HepG2 (cell line): Measurements from ENCODE around the gene FILIP1. TPM values are rescaled to one million over a fixed set of nuclear protein-coding genes. Genes with fewer than 3 reads are reported as not detected.

Experiments used
- ATAC-seq: fragments of 200-7000 bp; cut with Tn5 transposase; 3 replicates; pipeline ENCODE4 v1.9.1; 2020; ENCODE audit warnings: mild to moderate bottlenecking, moderate library complexity
- BruUV-seq: library from RNA; stranded (reverse); fragments of 400-500 nt; replicated peaks from 2 replicates; lab custom pipeline; 2021; lab: Mats Ljungman, UMichigan
- CTCF ChIA-PET: fragments of 300-600 bp; formaldehyde crosslinking; extraction: SDS; loops from one replicate; lab custom pipeline; 2021; ENCODE audit warnings: low total read pairs, inconsistent platforms, low intra/inter-chr PET ratio; lab: Yijun Ruan, JAX
- POLR2A ChIA-PET: fragments of 350-600 bp; sonication (Branson Sonifier 250); formaldehyde crosslinking; loops from one replicate; lab custom pipeline; 2020; ENCODE audit warnings: antibody characterized with exemption, inconsistent platforms; lab: Yijun Ruan, JAX
- DNase-seq: peaks from one replicate; pipeline ENCODE4 v3.0.0-alpha.2; 2015; ENCODE audit warnings: low spot score
- FAIRE-seq: peaks from 3 replicates; lab custom pipeline; 2011; peaks lifted over from hg19 to GRCh38; lab: Jason Lieb, UNC
- H2AFZ ChIP-seq: one replicate; pipeline ENCODE4 v1.6.1; 2011; ENCODE audit warnings: low read length, inconsistent platforms
- H3K27ac ChIP-seq: fragments of 300-600 bp; 3 replicates; pipeline ENCODE4 v1.8.0; 2011; ENCODE audit warnings: mixed run types, mild to moderate bottlenecking, mixed read lengths, low read length, inconsistent platforms; ENCODE audit not compliant: insufficient read depth; ENCODE audit errors: extremely low read length
- H3K27me3 ChIP-seq, 2 experiments: fragments of 200-600 bp in 1 of 2; 2 replicates in 1 of 2; 3 replicates in 1 of 2; pipeline versions ENCODE4 v1.6.0 to v1.8.0; 2011; ENCODE audit warnings: low read length in 2 of 2, mild to moderate bottlenecking in 2 of 2, moderate library complexity in 2 of 2, inconsistent platforms in 1 of 2; ENCODE audit not compliant: insufficient read depth in 2 of 2, control insufficient read depth in 1 of 2
- H3K36me3 ChIP-seq, 2 experiments: fragments of 200-600 bp in 1 of 2; replicated peaks in 1 of 2; 2 replicates in 1 of 2; 3 replicates in 1 of 2; pipeline versions ENCODE4 v1.5.1 to v1.8.0; 2011; ENCODE audit warnings: low read length in 2 of 2, inconsistent platforms in 1 of 2; ENCODE audit not compliant: insufficient read depth in 2 of 2, control insufficient read depth in 1 of 2
- H3K4me1 ChIP-seq: 2 replicates; pipeline ENCODE4 v1.5.1; 2012; ENCODE audit warnings: low read length, inconsistent platforms; ENCODE audit not compliant: insufficient read depth
- H3K4me2 ChIP-seq: 2 replicates; pipeline ENCODE4 v1.6.0; 2011; ENCODE audit warnings: low read depth, low read length, inconsistent platforms
- H3K4me3 ChIP-seq, 3 experiments: fragments of 200-600 bp in 1 of 3; sonication (generic), shearing (Covaris generic) in 1 of 3; replicated peaks in 1 of 3; 2 replicates each; pipeline ENCODE4 v1.5.1; 2011 to 2016; ENCODE audit warnings: low read length in 3 of 3, inconsistent platforms in 2 of 3, low read depth in 2 of 3, mild to moderate bottlenecking in 2 of 3, control low read depth in 1 of 3, mixed read lengths in 1 of 3; ENCODE audit not compliant: insufficient read depth in 1 of 3
- H3K79me2 ChIP-seq: one replicate; pipeline ENCODE4 v1.6.1; 2011; ENCODE audit warnings: low read length, inconsistent platforms; ENCODE audit not compliant: insufficient read depth
- H3K9ac ChIP-seq: 2 replicates; pipeline ENCODE4 v1.6.0; 2011; ENCODE audit warnings: mild to moderate bottlenecking, low read depth, low read length, inconsistent platforms; ENCODE audit not compliant: insufficient read depth
- H3K9me3 ChIP-seq: 2 replicates; pipeline ENCODE4 v1.5.1; 2012; ENCODE audit warnings: mild to moderate bottlenecking, low read length
- H4K20me1 ChIP-seq: 2 replicates; pipeline ENCODE4 v1.6.0; 2011; ENCODE audit warnings: inconsistent platforms, mild to moderate bottlenecking, low read length, moderate library complexity; ENCODE audit not compliant: insufficient read depth
- ASH2L ChIP-seq: fragments of 300-600, 200-600 bp; sonication (generic); IDR thresholded peaks from 2 replicates; pipeline ENCODE4 v1.7.0; 2017; ENCODE audit warnings: low read depth, mild to moderate bottlenecking, moderate library complexity, mixed read lengths, low read length; ENCODE audit not compliant: insufficient read length
- FOXM1 ChIP-seq: sonication (generic); formaldehyde crosslinking; IDR thresholded peaks from 2 replicates; pipeline ENCODE4 v1.5.0; 2020; ENCODE audit warnings: missing genetic modification reagents
- GATA4 ChIP-seq: sonication (generic); IDR thresholded peaks from 2 replicates; pipeline ENCODE4 v1.6.1; 2016; ENCODE audit warnings: antibody characterized with exemption, low read depth, borderline replicate concordance
- JDP2 ChIP-seq: sonication (generic); formaldehyde crosslinking; IDR thresholded peaks from 2 replicates; pipeline ENCODE4 v1.8.1; 2022; ENCODE audit warnings: missing genetic modification reagents, borderline replicate concordance
- KDM3A ChIP-seq: IDR thresholded peaks from 2 replicates; pipeline ENCODE4 v1.6.1; 2018; ENCODE audit warnings: low read depth, missing compliant biosample characterization
- MAZ ChIP-seq, 2 experiments: sonication (generic) in 1 of 2; formaldehyde crosslinking in 1 of 2; IDR thresholded peaks; 2 replicates each; pipeline versions ENCODE4 v1.5.0 to v1.6.1; 2012 to 2020; ENCODE audit warnings: low read depth in 2 of 2, mild to moderate bottlenecking in 2 of 2, borderline replicate concordance in 1 of 2, improper control_type of control experiment in 1 of 2, low read length in 1 of 2, missing genetic modification reagents in 1 of 2, moderate library complexity in 1 of 2
- MED1 ChIP-seq: sonication (generic); formaldehyde crosslinking; IDR thresholded peaks from 2 replicates; pipeline ENCODE4 v1.4.0; 2020; ENCODE audit warnings: missing genetic modification reagents
- PHF20 ChIP-seq: sonication (generic); formaldehyde crosslinking; IDR thresholded peaks from 2 replicates; pipeline ENCODE4 v1.5.0; 2020; ENCODE audit warnings: mild to moderate bottlenecking, missing genetic modification reagents
- SATB2 ChIP-seq: sonication (generic); formaldehyde crosslinking; IDR thresholded peaks from 2 replicates; pipeline ENCODE4 v1.5.0; 2020; ENCODE audit warnings: missing genetic modification reagents
- SMARCC2 ChIP-seq: fragments of 450-650 bp; IDR thresholded peaks from 2 replicates; pipeline ENCODE4 v1.6.1; 2017; ENCODE audit warnings: antibody characterized with exemption, mild to moderate bottlenecking
- SRSF9 ChIP-seq: fragments of 200-400 bp; formaldehyde crosslinking; IDR thresholded peaks from 2 replicates; pipeline ENCODE4 v1.6.1; 2018; ENCODE audit warnings: borderline replicate concordance, mild to moderate bottlenecking, low read depth, low read length; ENCODE audit not compliant: insufficient read depth, poor library complexity, severe bottlenecking
- STAG1 ChIP-seq: sonication (generic); formaldehyde crosslinking; IDR thresholded peaks from 2 replicates; pipeline ENCODE4 v1.4.0; 2020; ENCODE audit warnings: missing genetic modification reagents
- THYN1 ChIP-seq: sonication (generic); formaldehyde crosslinking; IDR thresholded peaks from 2 replicates; pipeline ENCODE4 v1.8.1; 2023; ENCODE audit warnings: low read depth, mild to moderate bottlenecking, moderate library complexity, missing genetic modification reagents, borderline replicate concordance
- ZBTB7A ChIP-seq: sonication (generic); formaldehyde crosslinking; IDR thresholded peaks from 2 replicates; pipeline ENCODE4 v1.8.0; 2022; ENCODE audit warnings: mild to moderate bottlenecking, missing genetic modification reagents
- ZKSCAN5 ChIP-seq: sonication (generic); formaldehyde crosslinking; IDR thresholded peaks from 2 replicates; pipeline ENCODE4 v1.5.1; 2020; ENCODE audit warnings: mild to moderate bottlenecking, missing genetic modification reagents
- ZNF513 ChIP-seq: sonication (generic); formaldehyde crosslinking; conservative IDR thresholded peaks from 2 replicates; pipeline ENCODE4 v1.5.0; 2020; ENCODE audit warnings: missing genetic modification reagents
- ZNF530 ChIP-seq: sonication (generic); formaldehyde crosslinking; IDR thresholded peaks from 2 replicates; pipeline ENCODE4 v1.5.0; 2020; ENCODE audit warnings: low read depth, mild to moderate bottlenecking, missing genetic modification reagents
- ZNF772 ChIP-seq: sonication (generic); formaldehyde crosslinking; IDR thresholded peaks from 2 replicates; pipeline ENCODE4 v1.5.0; 2020; ENCODE audit warnings: mild to moderate bottlenecking, missing genetic modification reagents
- ZNF878 ChIP-seq: sonication (generic); formaldehyde crosslinking; IDR thresholded peaks from 2 replicates; pipeline ENCODE4 v1.8.1; 2023; ENCODE audit warnings: mild to moderate bottlenecking, missing genetic modification reagents, moderate library complexity
- WGBS: methylation state at CpG from one replicate; pipeline ENCODE4 v1.1.6; 2017; ENCODE audit warnings: low lambda C conversion rate; 5-methylcytosine and 5-hydroxymethylcytosine counted together
- in situ Hi-C: cut with HindIII; loops from 2 replicates; pipeline ENCODE4 v1.10.0; 2017; ENCODE audit warnings: low pct_unique_long_range_greater_than_20kb; ENCODE audit not compliant: extremely low pct_ligation_motif_present
- intact Hi-C: fragments of 100-400 bp; cut with micrococcal nuclease; formaldehyde crosslinking; loops from one replicate; pipeline ENCODE4 v1.10.0; 2022; ENCODE audit not compliant: unreplicated experiment
- polyA plus RNA-seq, 8 experiments: library from polyadenylated mRNA; depleted of rRNA in 3 of 8; stranded (reverse) in 7 of 8; unstranded in 1 of 8; fragments of >200 nt; fragmentation: Illumina TruSeq in 4 of 8; extraction: Trizol in 4 of 8; gene quantifications; 2 replicates each; pipeline versions ENCODE4 v1.2.1 to v1.2.3, GENCODE V29; 2011 to 2016; ENCODE audit warnings: low read depth in 4 of 8, missing spikeins in 1 of 8, mixed read lengths in 1 of 8; ENCODE audit not compliant: insufficient read depth in 1 of 8
- total RNA-seq, 5 experiments: library from RNA; depleted of rRNA; stranded (reverse); fragments of >200 nt; fragmentation: Illumina TruSeq; extraction: Trizol; gene quantifications; 2 replicates each; pipeline ENCODE4 v1.2.3, GENCODE V29; 2016; ENCODE audit warnings: low read depth in 1 of 5
- TF ChIP-seq, protein P1 (sequence below): sonication (generic); formaldehyde crosslinking; IDR thresholded peaks from 2 replicates; pipeline ENCODE4 v1.8.1; 2023; ENCODE audit warnings: mild to moderate bottlenecking, missing genetic modification reagents

FILIP1 gene
- total and polyA plus RNA-seq, 2 of the 13 experiments (the other 11 are each of a cell fraction or from before 2014, with no cell fraction given): not detected

- Histone ChIP-seq H4K20me1 (no peaks in the 10 kb centered on the region), H3K36me3 (no peaks in the 10 kb centered on the region), H2AFZ (no peak overlapping the region), H3K9me3 (no peaks in the 10 kb centered on the region), H3K27me3 (peaks cover 0 to 3% of the 10 kb centered on the region in 2 experiments; a peak in 1 of 5 replicates), H3K4me2 (no peak overlapping the region)
- no peak for ATAC-seq
- in situ Hi-C loops: no loop called here
- 13% methylated on average over 2 of the region's 2 CpGs for WGBS
- POLR2A ChIA-PET: no interaction called here
- TF ChIP-seq KDM3A (CRISPR knock-in tag) (no peak), ZNF878 (no peak), STAG1 (CRISPR knock-in tag) (no peak), MAZ (IDR thresholded peaks at IDR 0.05; ENCODE audit: borderline replicate concordance, low read depth, low read length) (no peak), MAZ (CRISPR knock-in tag; IDR thresholded peaks at IDR 0.05; ENCODE audit: low read depth) (no peak), THYN1 (no peak), SATB2 (CRISPR knock-in tag) (no peak), PHF20 (CRISPR knock-in tag) (no peak), FOXM1 (no peak), SMARCC2 (no peak), ZKSCAN5 (CRISPR knock-in tag) (no peak), SRSF9 (no peak), JDP2 (no peak), ZNF530 (no peak), MED1 (CRISPR knock-in tag) (no peak), ZBTB7A (CRISPR knock-in tag) (no peak), ZNF513 (CRISPR knock-in tag) (no peak), ZNF772 (no peak), GATA4 (no peak), ASH2L (no peak)
- TF ChIP-seq, protein P1, sequence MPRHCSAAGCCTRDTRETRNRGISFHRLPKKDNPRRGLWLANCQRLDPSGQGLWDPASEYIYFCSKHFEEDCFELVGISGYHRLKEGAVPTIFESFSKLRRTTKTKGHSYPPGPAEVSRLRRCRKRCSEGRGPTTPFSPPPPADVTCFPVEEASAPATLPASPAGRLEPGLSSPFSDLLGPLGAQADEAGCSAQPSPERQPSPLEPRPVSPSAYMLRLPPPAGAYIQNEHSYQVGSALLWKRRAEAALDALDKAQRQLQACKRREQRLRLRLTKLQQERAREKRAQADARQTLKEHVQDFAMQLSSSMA: no peak
- TF ChIP-seq, all 625 proteins: peak for 0
- H3K4me1 ChIP-seq: no peaks in the 10 kb centered on the region
- CTCF ChIA-PET: no interaction called here
- intact Hi-C loops: no loop called here
- no peak overlapping the region for H3K27ac ChIP-seq
- H3K4me3 ChIP-seq: no peak overlapping the region
- BruUV-seq: no TSS peak
- DNase-seq: no peak
- H3K9ac ChIP-seq: no peak overlapping the region
- FAIRE-seq: no peak
- H3K79me2 ChIP-seq: no peaks in the 10 kb centered on the region
These were observed 166.9 kb downstream of the FILIP1 start for GRCh38 chr6:75326557-75327258.
